ENCODE measurements around the gene ADAMTSL3. TPM values are rescaled to one million over a fixed set of nuclear protein-coding genes. Genes with fewer than 3 reads are reported as not detected.

The ADAMTSL3 gene
- total RNA-seq, 1 experiment from 2014 or later, result 0.07 TPM

GRCh38 chr15:83688201-83688600 lies 34.3 kb downstream of the ADAMTSL3 start:
- Mint-ChIP-seq H3K27ac (ENCODE audit: unreplicated experiment) (no peak overlapping the region), H3K27me3 (ENCODE audit: insufficient read depth, unreplicated experiment) (peaks cover 14% of the 10 kb centered on the region), H3K36me3 (ENCODE audit: insufficient read depth, unreplicated experiment) (no peaks in the 10 kb centered on the region), H3K4me3 (ENCODE audit: unreplicated experiment) (no peak overlapping the region), H3K4me1 (ENCODE audit: low read depth, unreplicated experiment) (peaks cover 4% of the 10 kb centered on the region), H3K9me3 (ENCODE audit: unreplicated experiment) (no peaks in the 10 kb centered on the region)
- Histone ChIP-seq H3K36me3 (ENCODE audit: control insufficient read depth, insufficient read depth, low read length) (no peaks in the 10 kb centered on the region), H3K4me1 (no peaks in the 10 kb centered on the region), H3K9me3 (no peaks in the 10 kb centered on the region), H3K27me3 (replicated peaks; ENCODE audit: control insufficient read depth, insufficient read depth, low read length) (no peaks in the 10 kb centered on the region), H3K4me3 (ENCODE audit: low read depth, low read length) (no peak overlapping the region)
- CTCF ChIA-PET, result no interaction called here
- intact Hi-C loops (cut with micrococcal nuclease; ENCODE audit: unreplicated experiment), result no loop called here
- TF ChIP-seq CTCF (IDR thresholded peaks at IDR 0.05; ENCODE audit: insufficient read depth in 1 of 2, low read depth in 1 of 2, low read length in 1 of 2, severe bottlenecking in 1 of 2, unreplicated experiment in 1 of 2), result no peak
- no peak for DNase-seq
- POLR2A ChIA-PET, result no interaction called here
- no TSS peak for BruUV-seq (replicated peaks)

GRCh38 chr15:83690676-83691075 lies 36.8 kb downstream of the ADAMTSL3 start:
- H3K27me3 ChIP-seq (replicated peaks; ENCODE audit: control insufficient read depth, insufficient read depth, low read length), result no peaks in the 10 kb centered on the region
- DNase-seq, result no peak
- POLR2A ChIA-PET, result no interaction called here
- no peaks in the 10 kb centered on the region for H3K4me1 Mint-ChIP-seq (ENCODE audit: low read depth, unreplicated experiment)
- H3K4me3 ChIP-seq (ENCODE audit: low read depth, low read length), result no peak overlapping the region
- H3K4me3 Mint-ChIP-seq (ENCODE audit: unreplicated experiment), result no peak overlapping the region
- TF ChIP-seq CTCF (IDR thresholded peaks at IDR 0.05; ENCODE audit: insufficient read depth in 1 of 2, low read depth in 1 of 2, low read length in 1 of 2, severe bottlenecking in 1 of 2, unreplicated experiment in 1 of 2), result no peak
- H3K27ac Mint-ChIP-seq (ENCODE audit: unreplicated experiment), result no peak overlapping the region
- H3K36me3 Mint-ChIP-seq (ENCODE audit: insufficient read depth, unreplicated experiment), result no peaks in the 10 kb centered on the region
- no peaks in the 10 kb centered on the region for H3K9me3 Mint-ChIP-seq (ENCODE audit: unreplicated experiment)
- H3K4me1 ChIP-seq, result no peaks in the 10 kb centered on the region
- H3K36me3 ChIP-seq (ENCODE audit: control insufficient read depth, insufficient read depth, low read length), result no peaks in the 10 kb centered on the region
- H3K27me3 Mint-ChIP-seq (ENCODE audit: insufficient read depth, unreplicated experiment), result peaks cover 14% of the 10 kb centered on the region
- intact Hi-C loops (cut with micrococcal nuclease; ENCODE audit: unreplicated experiment), result no loop called here
- no TSS peak for BruUV-seq (replicated peaks)
- no peaks in the 10 kb centered on the region for H3K9me3 ChIP-seq
- CTCF ChIA-PET, result no interaction called here

GRCh38 chr15:83692746-83693581 lies 39.0 kb downstream of the ADAMTSL3 start:
- CTCF ChIA-PET, result no interaction called here
- POLR2A ChIA-PET, result interaction anchor here (0.8 kb wide), 1 partner anchor 41 kb away, joined by 5 read pairs; no protein-coding TSS in a partner anchor
- BruUV-seq (replicated peaks), result no TSS peak
- peaks cover 7% of the 10 kb centered on the region for H3K27me3 Mint-ChIP-seq (ENCODE audit: insufficient read depth, unreplicated experiment)
- H3K9me3 Mint-ChIP-seq (ENCODE audit: unreplicated experiment), result no peaks in the 10 kb centered on the region
- H3K36me3 ChIP-seq (ENCODE audit: control insufficient read depth, insufficient read depth, low read length), result no peaks in the 10 kb centered on the region
- no peaks in the 10 kb centered on the region for H3K36me3 Mint-ChIP-seq (ENCODE audit: insufficient read depth, unreplicated experiment)
- H3K27ac Mint-ChIP-seq (ENCODE audit: unreplicated experiment), result no peak overlapping the region
- H3K4me1 ChIP-seq, result no peaks in the 10 kb centered on the region
- TF ChIP-seq CTCF (IDR thresholded peaks at IDR 0.05; ENCODE audit: insufficient read depth in 1 of 2, low read depth in 1 of 2, low read length in 1 of 2, severe bottlenecking in 1 of 2, unreplicated experiment in 1 of 2), result no peak
- intact Hi-C loops (cut with micrococcal nuclease; ENCODE audit: unreplicated experiment), result no loop called here
- DNase-seq, result no peak
- no peaks in the 10 kb centered on the region for H3K27me3 ChIP-seq (replicated peaks; ENCODE audit: control insufficient read depth, insufficient read depth, low read length)
- H3K4me3 Mint-ChIP-seq (ENCODE audit: unreplicated experiment), result no peak overlapping the region
- H3K4me3 ChIP-seq (ENCODE audit: low read depth, low read length), result no peak overlapping the region
- no peaks in the 10 kb centered on the region for H3K9me3 ChIP-seq
- H3K4me1 Mint-ChIP-seq (ENCODE audit: low read depth, unreplicated experiment), result no peaks in the 10 kb centered on the region

Data from Caco-2 (cell line).